Right atrium auricular region (tissue), 2 donors: ENCODE results near the gene ZBTB7A. TPM values are rescaled to one million over a fixed set of nuclear protein-coding genes. Genes with fewer than 3 reads are reported as not detected.
A peak's percentile ranks its signal among the peaks of the same experiment; 100 is the strongest.

ENCODE experiments used
- DNase-seq: peaks from one replicate; pipeline ENCODE4 v3.0.0-alpha.2; 2019; ENCODE audit warnings: low spot score
- H3K27ac ChIP-seq, 2 donors: fragments of 200-600 bp; sonication (generic); 1 replicate in 1 of 2; 2 replicates in 1 of 2; pipeline ENCODE4 v1.5.1; 2016 to 2019
- H3K27me3 ChIP-seq, 2 donors: fragments of 200-600 bp; sonication (generic); one replicate each; pipeline versions ENCODE4 v1.5.1 to v1.6.0; 2017 to 2019
- H3K36me3 ChIP-seq: fragments of 200-600 bp; sonication (generic); one replicate; pipeline ENCODE4 v1.5.1; 2016
- H3K4me1 ChIP-seq, 2 donors: fragments of 200-600 bp; sonication (generic); one replicate each; pipeline versions ENCODE4 v1.5.1 to v1.6.0; 2017 to 2019
- H3K4me3 ChIP-seq, 2 donors: fragments of 200-600 bp; sonication (generic); 1 replicate in 1 of 2; 2 replicates in 1 of 2; pipeline ENCODE4 v1.5.1; 2017 to 2019; ENCODE audit warnings: mild to moderate bottlenecking in 1 of 2, moderate library complexity in 1 of 2
- H3K9me3 ChIP-seq, 2 donors: fragments of 200-600 bp; sonication (generic); one replicate each; pipeline ENCODE4 v1.5.1; 2019
- total RNA-seq, 2 donors: library from RNA; depleted of rRNA; stranded (reverse); fragments of >200 nt; gene quantifications; one replicate each; pipeline ENCODE4 v1.1.0, GENCODE V29; 2016
- TF ChIP-seq, protein P1 (sequence below), 2 donors: fragments of 200-600 bp; sonication (generic); IDR thresholded peaks; one replicate each; pipeline ENCODE4 v1.5.1; 2019; ENCODE audit warnings: antibody characterized with exemption in 2 of 2

Gene ZBTB7A
- total RNA-seq, 2 donors from 2014 or later, result 33.8 to 50.0 TPM

DNA sequence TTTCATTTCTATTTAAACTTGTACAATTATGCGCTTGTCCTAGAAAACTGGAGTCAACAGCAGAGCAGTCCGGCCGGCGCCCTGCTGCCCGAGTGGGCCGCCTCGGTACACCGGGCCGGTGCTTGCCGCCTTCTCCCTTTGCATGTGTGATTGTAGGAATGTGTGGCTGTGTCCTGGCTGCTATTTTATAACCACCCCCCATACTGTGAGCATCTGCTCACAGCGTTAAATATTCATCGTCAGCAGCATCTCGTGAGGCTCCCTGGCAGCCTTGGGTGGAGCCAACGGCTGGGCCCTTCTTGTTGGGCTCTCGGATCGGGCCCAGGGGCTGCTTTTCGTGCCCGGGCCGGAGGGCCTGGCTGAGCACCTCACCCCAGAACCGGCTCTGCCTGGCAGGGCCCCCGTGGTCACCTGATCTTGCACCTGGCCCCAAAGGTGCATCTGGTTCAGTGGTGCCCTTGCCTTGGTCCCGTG, 48.5 kb downstream of the ZBTB7A start:
- Histone ChIP-seq H3K27me3 (no peaks in the 10 kb centered on the region), H3K36me3 (peaks cover 26% of the 10 kb centered on the region), H3K4me3 (no peak overlapping the region), H3K4me1 (peaks cover 0 to 25% of the 10 kb centered on the region in 2 donors), H3K9me3 (peaks cover 0 to 4% of the 10 kb centered on the region in 2 donors), H3K27ac (no peak overlapping the region)
- TF ChIP-seq, protein P1, sequence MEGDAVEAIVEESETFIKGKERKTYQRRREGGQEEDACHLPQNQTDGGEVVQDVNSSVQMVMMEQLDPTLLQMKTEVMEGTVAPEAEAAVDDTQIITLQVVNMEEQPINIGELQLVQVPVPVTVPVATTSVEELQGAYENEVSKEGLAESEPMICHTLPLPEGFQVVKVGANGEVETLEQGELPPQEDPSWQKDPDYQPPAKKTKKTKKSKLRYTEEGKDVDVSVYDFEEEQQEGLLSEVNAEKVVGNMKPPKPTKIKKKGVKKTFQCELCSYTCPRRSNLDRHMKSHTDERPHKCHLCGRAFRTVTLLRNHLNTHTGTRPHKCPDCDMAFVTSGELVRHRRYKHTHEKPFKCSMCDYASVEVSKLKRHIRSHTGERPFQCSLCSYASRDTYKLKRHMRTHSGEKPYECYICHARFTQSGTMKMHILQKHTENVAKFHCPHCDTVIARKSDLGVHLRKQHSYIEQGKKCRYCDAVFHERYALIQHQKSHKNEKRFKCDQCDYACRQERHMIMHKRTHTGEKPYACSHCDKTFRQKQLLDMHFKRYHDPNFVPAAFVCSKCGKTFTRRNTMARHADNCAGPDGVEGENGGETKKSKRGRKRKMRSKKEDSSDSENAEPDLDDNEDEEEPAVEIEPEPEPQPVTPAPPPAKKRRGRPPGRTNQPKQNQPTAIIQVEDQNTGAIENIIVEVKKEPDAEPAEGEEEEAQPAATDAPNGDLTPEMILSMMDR (IDR thresholded peaks at IDR 0.05), result no peak
- DNase-seq, result no peak

DNA sequence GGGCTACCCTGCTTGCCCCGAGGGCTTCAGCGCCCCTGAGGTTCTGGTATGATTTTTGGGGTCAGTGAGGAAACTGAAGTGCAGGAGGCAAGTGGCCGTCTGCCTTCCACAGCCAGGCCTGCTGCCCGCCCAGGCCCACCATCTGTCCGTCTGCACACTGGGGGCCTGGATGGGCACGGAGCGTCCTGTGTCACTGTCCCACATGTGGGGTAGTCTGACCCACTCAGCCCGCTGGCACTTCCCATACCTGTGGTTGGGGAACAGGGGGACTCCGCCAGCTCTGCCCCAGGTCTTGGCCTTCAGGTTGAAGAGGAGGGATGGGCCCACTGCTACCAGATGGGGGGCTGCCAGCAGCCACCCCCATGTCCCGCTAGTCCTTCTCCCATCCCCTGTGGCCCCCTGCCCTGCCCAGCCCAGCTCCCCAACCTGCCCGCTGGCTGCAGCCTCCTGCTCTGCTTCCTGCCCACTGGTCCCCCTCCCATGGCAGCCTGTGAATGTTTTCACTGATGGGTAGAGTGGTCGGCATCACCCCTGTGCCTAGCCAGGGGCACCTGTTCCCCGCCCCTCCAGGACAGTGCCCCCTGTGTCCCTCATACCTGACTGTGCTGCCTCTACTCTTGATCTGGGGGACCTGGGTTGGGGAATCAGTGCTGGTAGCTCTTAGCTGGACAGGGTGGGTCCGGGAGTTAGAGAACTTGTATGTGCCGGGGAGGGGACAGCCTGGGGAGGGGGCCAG, 49.6 kb downstream of the ZBTB7A start:
- Histone ChIP-seq H3K9me3 (peaks cover 0 to 3% of the 10 kb centered on the region in 2 donors), H3K27me3 (no peaks in the 10 kb centered on the region), H3K4me1 (peaks cover 0 to 36% of the 10 kb centered on the region in 2 donors), H3K27ac (no peak overlapping the region), H3K36me3 (peaks cover 31% of the 10 kb centered on the region), H3K4me3 (no peak overlapping the region)
- DNase-seq, result no peak
- TF ChIP-seq, protein P1 (IDR thresholded peaks at IDR 0.05), result no peak

DNA sequence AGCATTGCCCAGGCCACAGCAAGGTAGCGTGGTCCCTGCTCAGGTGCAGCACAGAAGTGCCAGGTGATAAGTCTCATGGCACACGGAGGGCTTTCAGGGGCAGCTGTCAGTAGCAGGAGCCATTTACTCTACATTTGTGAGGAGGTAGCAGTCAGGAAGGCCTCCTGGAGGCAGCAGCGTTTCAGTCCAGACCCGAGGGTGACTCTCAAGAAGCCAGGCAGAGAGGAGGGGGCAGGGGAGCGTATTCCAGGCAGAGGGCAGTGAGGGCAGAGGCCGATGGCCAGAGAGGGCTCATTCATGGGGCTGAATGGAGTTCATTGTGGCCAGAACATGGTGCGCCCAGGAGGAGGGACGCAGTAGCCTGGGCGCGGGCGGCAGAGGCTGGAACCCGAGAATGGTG, 50.2 kb downstream of the ZBTB7A start:
- DNase-seq, result no peak
- Histone ChIP-seq H3K4me1 (peaks cover 0 to 38% of the 10 kb centered on the region in 2 donors), H3K36me3 (peaks cover 28% of the 10 kb centered on the region), H3K27ac (peak overlapping the region; percentile 44 to 66), H3K9me3 (no peaks in the 10 kb centered on the region), H3K27me3 (no peaks in the 10 kb centered on the region), H3K4me3 (no peak overlapping the region)
- TF ChIP-seq, protein P1 (IDR thresholded peaks at IDR 0.05), result no peak

DNA sequence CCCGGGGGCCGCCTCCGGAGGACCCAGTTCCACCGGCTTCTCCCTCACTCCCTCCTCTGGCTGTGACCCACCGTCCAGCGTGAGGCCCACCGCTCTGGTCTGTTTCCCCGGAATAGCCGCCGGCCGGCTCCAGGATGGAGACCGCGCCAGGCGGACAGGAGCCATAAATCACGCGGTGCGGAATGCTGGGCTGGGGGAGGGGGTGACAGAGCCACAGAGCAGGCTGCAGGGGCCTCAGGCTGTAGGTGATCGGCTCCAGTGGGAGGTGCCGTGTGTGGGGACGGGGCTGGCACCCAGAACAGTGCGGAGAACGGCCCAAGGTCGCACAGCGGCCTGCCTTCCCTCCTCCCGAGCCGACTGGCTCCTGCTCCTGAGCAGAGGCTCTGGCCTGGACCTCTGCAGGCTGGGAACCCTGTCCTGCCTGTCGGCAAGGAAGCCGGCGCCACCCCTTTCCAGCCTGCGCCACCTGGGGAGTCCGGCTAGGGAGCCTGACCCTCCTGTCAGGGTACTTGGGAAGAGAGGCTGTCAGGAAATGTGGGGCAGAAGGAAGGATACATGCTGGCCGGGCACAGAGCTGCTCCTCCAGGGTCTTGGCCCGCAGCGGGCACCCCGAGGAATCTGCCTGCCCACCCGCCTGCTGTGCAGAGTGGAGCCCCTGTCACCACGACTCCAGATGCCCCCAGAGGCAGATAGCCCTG, 50.8 kb downstream of the ZBTB7A start:
- peaks cover 0 to 44% of the 10 kb centered on the region in 2 donors for H3K4me1 ChIP-seq
- peak overlapping the region in 1 of 2 donors; percentile 27 for H3K4me3 ChIP-seq

DNA sequence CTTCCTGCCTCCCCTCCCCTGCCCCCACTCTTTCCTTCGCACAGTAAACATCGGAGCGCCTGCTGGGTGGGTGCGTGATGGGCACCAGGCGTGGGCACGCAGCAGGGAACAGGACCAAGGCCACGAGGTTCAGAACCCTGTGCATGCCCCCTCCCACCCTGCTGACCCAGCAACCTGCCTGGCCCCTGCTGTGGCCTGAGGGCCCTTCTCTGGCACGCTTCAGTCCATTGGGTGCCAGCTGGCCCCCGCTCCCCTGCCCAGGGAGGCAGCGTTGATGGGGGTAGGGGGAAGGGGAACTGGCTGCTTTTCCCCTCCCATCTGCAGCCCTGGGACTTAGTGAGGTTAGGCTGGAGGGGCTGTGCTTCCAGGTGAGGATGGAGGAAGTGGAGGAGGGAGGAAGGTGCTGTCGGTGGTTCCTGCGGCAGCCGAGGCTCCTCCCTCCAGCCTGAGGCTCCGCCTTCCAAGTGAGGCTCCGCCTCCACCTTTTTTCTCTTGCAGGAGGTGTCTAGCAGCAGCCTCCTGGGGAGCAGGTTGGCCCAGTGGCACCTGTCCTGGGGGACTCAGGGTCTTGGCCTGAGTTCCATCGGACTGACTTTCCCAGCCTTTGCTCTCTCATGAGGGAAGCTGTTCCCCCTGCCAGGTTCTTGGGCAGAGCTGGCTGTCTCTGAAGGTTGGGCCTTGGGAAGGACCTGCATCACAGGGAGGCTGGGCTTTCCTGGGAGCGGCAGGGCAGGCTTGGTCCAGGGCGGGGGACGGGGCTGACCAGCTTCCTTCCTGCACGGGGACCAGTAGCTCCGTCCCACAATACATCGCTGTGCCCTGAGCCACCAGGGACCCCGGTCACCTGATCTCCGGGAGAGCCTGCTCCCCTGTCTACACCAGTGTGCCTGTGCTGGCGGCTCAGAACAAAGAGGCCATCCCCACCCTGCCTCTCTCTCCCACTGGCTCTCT, 51.9 kb downstream of the ZBTB7A start:
- TF ChIP-seq, protein P1 (IDR thresholded peaks at IDR 0.05), result no peak
- DNase-seq, result no peak
- Histone ChIP-seq H3K4me3 (peak overlapping the region in 1 of 2 donors; percentile 27), H3K27me3 (no peaks in the 10 kb centered on the region), H3K36me3 (peaks cover 28% of the 10 kb centered on the region), H3K4me1 (peaks cover 0 to 55% of the 10 kb centered on the region in 2 donors), H3K27ac (peak overlapping the region; percentile 44 to 66), H3K9me3 (no peaks in the 10 kb centered on the region)

More for the DNA sequence above, 50.8 kb downstream of the ZBTB7A start:
- H3K9me3 ChIP-seq, result no peaks in the 10 kb centered on the region
- H3K36me3 ChIP-seq, result peaks cover 28% of the 10 kb centered on the region
- no peak for DNase-seq
- H3K27ac ChIP-seq, result peak overlapping the region; percentile 44 to 66
- no peaks in the 10 kb centered on the region for H3K27me3 ChIP-seq
- TF ChIP-seq, protein P1 (IDR thresholded peaks at IDR 0.05), result no peak
